ENCODE data around the gene ZNF805.

ZNF805 gene

GRCh38 chr19:57282011-57282643 is 41.7 kb downstream of the ZNF805 start:
- no CpG with 5 or more reads among the region's 5 CpGs for WGBS, 2 donors (ENCODE audit: extremely low coverage in 2 of 2, insufficient read length in 2 of 2, insufficient replicate concordance in 1 of 2)
- H3K4me2 ChIP-seq (ENCODE audit: insufficient read depth, low read length, poor library complexity, severe bottlenecking): no peak overlapping the region
- H3K4me3 ChIP-seq (ENCODE audit: low read length in 2 of 2): peak overlapping the region in 1 of 2 donors; percentile 18

GRCh38 chr19:57288373-57288772 is 47.9 kb downstream of the ZNF805 start:
- Histone ChIP-seq H4K91ac (ENCODE audit: low read depth, low read length, poor library complexity) (no peak overlapping the region), H3K23ac (ENCODE audit: low read depth, low read length, poor library complexity) (no peak overlapping the region), H3K4me2 (ENCODE audit: insufficient read depth, low read length, poor library complexity, severe bottlenecking) (no peak overlapping the region), H2BK15ac (ENCODE audit: low read length) (no peak overlapping the region), H2AFZ (ENCODE audit: low read length) (no peak overlapping the region), H3K4me1 (ENCODE audit: control insufficient read depth in 2 of 2, insufficient read depth in 1 of 2, low read depth in 1 of 2, low read length in 2 of 2) (no peaks in the 10 kb centered on the region), H2AK5ac (ENCODE audit: low read depth, low read length) (no peak overlapping the region), H3K18ac (ENCODE audit: low read length) (no peak overlapping the region), H4K8ac (ENCODE audit: low read depth, low read length) (no peak overlapping the region), H2BK5ac (ENCODE audit: low read length) (no peak overlapping the region), H3K9ac (ENCODE audit: low read depth, low read length, poor library complexity) (no peak overlapping the region), H2BK120ac (ENCODE audit: low read depth, low read length) (no peak overlapping the region), H3K27me3 (ENCODE audit: control insufficient read depth in 3 of 3, insufficient read depth in 3 of 3, low read depth in 1 of 3, low read length in 3 of 3) (no peaks in the 10 kb centered on the region), H2BK12ac (ENCODE audit: low read length) (no peak overlapping the region), H3K79me1 (ENCODE audit: low read depth, low read length) (no peaks in the 10 kb centered on the region), H3K36me3 (replicated peaks in 1 of 2; ENCODE audit: control insufficient read depth in 2 of 2, insufficient read depth in 2 of 2, low read length in 2 of 2) (peaks cover 48 to 99% of the 10 kb centered on the region in 2 donors), H3K27ac (replicated peaks; ENCODE audit: low read length) (no peak overlapping the region), H3K14ac (ENCODE audit: low read length) (no peak overlapping the region), H3K9me3 (replicated peaks in 1 of 2; ENCODE audit: control insufficient read depth in 2 of 2, insufficient read depth in 1 of 2, low read depth in 1 of 2, low read length in 2 of 2) (peaks cover 4 to 40% of the 10 kb centered on the region in 2 donors), H3K4me3 (ENCODE audit: low read length in 2 of 2) (no peak overlapping the region), H3K4ac (ENCODE audit: low read length) (no peak overlapping the region)
- no peak for DNase-seq (ENCODE audit: low spot score)
- no CpG with 5 or more reads among the region's 4 CpGs for WGBS, 2 donors (ENCODE audit: extremely low coverage in 2 of 2, insufficient read length in 2 of 2, insufficient replicate concordance in 1 of 2)

More at GRCh38 chr19:57282011-57282643, 41.7 kb downstream of the ZNF805 start:
- peaks cover 15 to 57% of the 10 kb centered on the region in 2 donors for H3K36me3 ChIP-seq (replicated peaks in 1 of 2; ENCODE audit: control insufficient read depth in 2 of 2, insufficient read depth in 2 of 2, low read length in 2 of 2)
- no peak overlapping the region for H2AFZ ChIP-seq (ENCODE audit: low read length)
- no peak overlapping the region for H3K4ac ChIP-seq (ENCODE audit: low read length)
- H2BK12ac ChIP-seq (ENCODE audit: low read length): no peak overlapping the region
- no peaks in the 10 kb centered on the region for H3K9me3 ChIP-seq (replicated peaks in 1 of 2; ENCODE audit: control insufficient read depth in 2 of 2, insufficient read depth in 1 of 2, low read depth in 1 of 2, low read length in 2 of 2)
- H3K23ac ChIP-seq (ENCODE audit: low read depth, low read length, poor library complexity): no peak overlapping the region
- H2BK5ac ChIP-seq (ENCODE audit: low read length): no peak overlapping the region
- no peak overlapping the region for H3K14ac ChIP-seq (ENCODE audit: low read length)
- DNase-seq (ENCODE audit: low spot score): no peak
- H3K18ac ChIP-seq (ENCODE audit: low read length): no peak overlapping the region
- no peak overlapping the region for H3K9ac ChIP-seq (ENCODE audit: low read depth, low read length, poor library complexity)
- H2AK5ac ChIP-seq (ENCODE audit: low read depth, low read length): no peak overlapping the region
- H3K79me1 ChIP-seq (ENCODE audit: low read depth, low read length): peaks cover 9% of the 10 kb centered on the region
- H4K8ac ChIP-seq (ENCODE audit: low read depth, low read length): no peak overlapping the region
- no peak overlapping the region for H4K91ac ChIP-seq (ENCODE audit: low read depth, low read length, poor library complexity)
- no peaks in the 10 kb centered on the region for H3K27me3 ChIP-seq (ENCODE audit: control insufficient read depth in 3 of 3, insufficient read depth in 3 of 3, low read depth in 1 of 3, low read length in 3 of 3)
- no peak overlapping the region for H2BK15ac ChIP-seq (ENCODE audit: low read length)
- no peak overlapping the region for H2BK120ac ChIP-seq (ENCODE audit: low read depth, low read length)
- H3K27ac ChIP-seq (replicated peaks; ENCODE audit: low read length): no peak overlapping the region
- H3K4me1 ChIP-seq (ENCODE audit: control insufficient read depth in 2 of 2, insufficient read depth in 1 of 2, low read depth in 1 of 2, low read length in 2 of 2): peaks cover 8 to 10% of the 10 kb centered on the region in 2 donors

DNA sequence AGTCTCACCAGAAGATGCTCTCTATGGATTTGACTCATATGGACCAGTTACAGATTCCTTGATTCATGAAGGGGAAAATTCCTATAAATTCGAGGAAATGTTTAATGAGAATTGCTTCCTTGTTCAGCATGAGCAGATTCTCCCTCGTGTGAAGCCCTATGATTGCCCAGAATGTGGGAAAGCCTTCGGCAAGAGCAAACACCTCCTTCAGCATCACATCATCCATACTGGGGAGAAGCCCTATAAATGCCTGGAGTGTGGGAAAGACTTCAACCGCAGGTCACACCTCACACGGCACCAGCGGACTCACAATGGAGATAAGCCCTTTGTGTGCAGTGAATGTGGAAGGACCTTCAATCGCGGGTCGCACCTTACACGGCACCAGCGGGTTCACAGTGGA is 50.5 kb downstream of the ZNF805 start:
- H4K91ac ChIP-seq (ENCODE audit: low read depth, low read length, poor library complexity): no peak overlapping the region
- H4K8ac ChIP-seq (ENCODE audit: low read depth, low read length): no peak overlapping the region
- H3K4ac ChIP-seq (ENCODE audit: low read length): no peak overlapping the region
- no peak overlapping the region for H3K4me3 ChIP-seq (ENCODE audit: low read length in 2 of 2)
- H3K18ac ChIP-seq (ENCODE audit: low read length): no peak overlapping the region
- H3K36me3 ChIP-seq (replicated peaks in 1 of 2; ENCODE audit: control insufficient read depth in 2 of 2, insufficient read depth in 2 of 2, low read length in 2 of 2): peaks cover 42 to 100% of the 10 kb centered on the region in 2 donors
- H3K9me3 ChIP-seq (replicated peaks in 1 of 2; ENCODE audit: control insufficient read depth in 2 of 2, insufficient read depth in 1 of 2, low read depth in 1 of 2, low read length in 2 of 2): peaks cover 4 to 66% of the 10 kb centered on the region in 2 donors
- no peak overlapping the region for H3K4me2 ChIP-seq (ENCODE audit: insufficient read depth, low read length, poor library complexity, severe bottlenecking)
- H2BK15ac ChIP-seq (ENCODE audit: low read length): no peak overlapping the region
- H3K9ac ChIP-seq (ENCODE audit: low read depth, low read length, poor library complexity): no peak overlapping the region
- H3K4me1 ChIP-seq (ENCODE audit: control insufficient read depth in 2 of 2, insufficient read depth in 1 of 2, low read depth in 1 of 2, low read length in 2 of 2): no peaks in the 10 kb centered on the region
- WGBS, 2 donors (ENCODE audit: extremely low coverage in 2 of 2, insufficient read length in 2 of 2, insufficient replicate concordance in 1 of 2): no CpG with 5 or more reads among the region's 11 CpGs
- no peak overlapping the region for H2AK5ac ChIP-seq (ENCODE audit: low read depth, low read length)
- H2BK12ac ChIP-seq (ENCODE audit: low read length): no peak overlapping the region
- no peak overlapping the region for H3K23ac ChIP-seq (ENCODE audit: low read depth, low read length, poor library complexity)
- H3K14ac ChIP-seq (ENCODE audit: low read length): no peak overlapping the region
- H3K27ac ChIP-seq (replicated peaks; ENCODE audit: low read length): no peak overlapping the region
- no peaks in the 10 kb centered on the region for H3K79me1 ChIP-seq (ENCODE audit: low read depth, low read length)
- no peak overlapping the region for H2AFZ ChIP-seq (ENCODE audit: low read length)
- no peak overlapping the region for H2BK120ac ChIP-seq (ENCODE audit: low read depth, low read length)
- no peaks in the 10 kb centered on the region for H3K27me3 ChIP-seq (ENCODE audit: control insufficient read depth in 3 of 3, insufficient read depth in 3 of 3, low read depth in 1 of 3, low read length in 3 of 3)
- no peak for DNase-seq (ENCODE audit: low spot score)
- H2BK5ac ChIP-seq (ENCODE audit: low read length): no peak overlapping the region

DNA sequence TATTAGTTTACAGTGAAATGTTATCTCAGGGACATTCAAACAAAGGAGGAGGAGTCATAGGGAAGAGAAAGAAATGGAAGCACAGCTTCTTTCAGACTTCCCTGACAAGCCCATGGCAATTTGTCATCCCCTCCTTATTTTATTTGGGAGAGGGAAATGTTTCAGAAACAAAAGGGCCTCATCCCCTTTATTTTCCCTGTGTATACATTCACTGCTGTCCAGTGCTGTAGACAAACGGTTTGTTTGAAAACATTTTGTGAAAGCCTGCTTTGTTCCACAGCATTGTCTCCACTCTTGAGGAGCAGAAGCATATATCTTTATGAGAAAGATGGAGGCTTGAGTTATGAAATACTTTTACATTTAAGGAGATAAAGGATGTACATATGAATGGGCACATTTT is 52.1 kb downstream of the ZNF805 start:
- H2BK120ac ChIP-seq (ENCODE audit: low read depth, low read length): no peak overlapping the region
- H3K9ac ChIP-seq (ENCODE audit: low read depth, low read length, poor library complexity): no peak overlapping the region
- no peak overlapping the region for H3K27ac ChIP-seq (replicated peaks; ENCODE audit: low read length)
- no peak overlapping the region for H2AK5ac ChIP-seq (ENCODE audit: low read depth, low read length)
- no peak overlapping the region for H4K91ac ChIP-seq (ENCODE audit: low read depth, low read length, poor library complexity)
- H4K8ac ChIP-seq (ENCODE audit: low read depth, low read length): no peak overlapping the region
- H3K4ac ChIP-seq (ENCODE audit: low read length): no peak overlapping the region
- H3K23ac ChIP-seq (ENCODE audit: low read depth, low read length, poor library complexity): no peak overlapping the region
- H2BK15ac ChIP-seq (ENCODE audit: low read length): no peak overlapping the region
- H2BK5ac ChIP-seq (ENCODE audit: low read length): no peak overlapping the region
- no peak overlapping the region for H3K4me3 ChIP-seq (ENCODE audit: low read length in 2 of 2)
- H2AFZ ChIP-seq (ENCODE audit: low read length): no peak overlapping the region
- no peaks in the 10 kb centered on the region for H3K27me3 ChIP-seq (ENCODE audit: control insufficient read depth in 3 of 3, insufficient read depth in 3 of 3, low read depth in 1 of 3, low read length in 3 of 3)
- no peaks in the 10 kb centered on the region for H3K4me1 ChIP-seq (ENCODE audit: control insufficient read depth in 2 of 2, insufficient read depth in 1 of 2, low read depth in 1 of 2, low read length in 2 of 2)
- peaks cover 4 to 72% of the 10 kb centered on the region in 2 donors for H3K9me3 ChIP-seq (replicated peaks in 1 of 2; ENCODE audit: control insufficient read depth in 2 of 2, insufficient read depth in 1 of 2, low read depth in 1 of 2, low read length in 2 of 2)
- no peak overlapping the region for H3K4me2 ChIP-seq (ENCODE audit: insufficient read depth, low read length, poor library complexity, severe bottlenecking)
- no peak overlapping the region for H3K18ac ChIP-seq (ENCODE audit: low read length)
- H3K36me3 ChIP-seq (replicated peaks in 1 of 2; ENCODE audit: control insufficient read depth in 2 of 2, insufficient read depth in 2 of 2, low read length in 2 of 2): peaks cover 35 to 97% of the 10 kb centered on the region in 2 donors
- DNase-seq (ENCODE audit: low spot score): no peak
- WGBS, 2 donors (ENCODE audit: extremely low coverage in 2 of 2, insufficient read length in 2 of 2, insufficient replicate concordance in 1 of 2): no CpG with 5 or more reads among the region's 1 CpG
- H3K79me1 ChIP-seq (ENCODE audit: low read depth, low read length): no peaks in the 10 kb centered on the region
- H2BK12ac ChIP-seq (ENCODE audit: low read length): no peak overlapping the region
- no peak overlapping the region for H3K14ac ChIP-seq (ENCODE audit: low read length)

Measured in neuronal stem cell (in vitro differentiated cells).